PC-3 (cell line): ENCODE data around the gene C19orf81. TPM values are rescaled to one million over a fixed set of nuclear protein-coding genes. Genes with fewer than 3 reads are reported as not detected.

ENCODE experiments used
- ATAC-seq: fragments of 200-7000 bp; cut with Tn5 transposase; 2 replicates; pipeline ENCODE4 v1.9.1; 2020; ENCODE audit warnings: mild to moderate bottlenecking, moderate library complexity
- BruUV-seq: library from RNA; stranded (reverse); fragments of 400-500 nt; replicated peaks from 2 replicates; lab custom pipeline; 2021; lab: Mats Ljungman, UMichigan
- CTCF ChIA-PET: fragments of 300-600 bp; sonication (Branson Sonifier 250); formaldehyde crosslinking; loops from one replicate; lab custom pipeline; 2022; ENCODE audit warnings: antibody characterized with exemption; lab: Charles Lee
- POLR2A ChIA-PET: fragments of 300-600 bp; sonication (Branson Sonifier 250); formaldehyde crosslinking; loops from one replicate; lab custom pipeline; 2022; ENCODE audit warnings: antibody characterized with exemption; ENCODE audit not compliant: unreplicated experiment; lab: Charles Lee
- DNase-seq: peaks from one replicate; pipeline ENCODE4 v3.0.0-alpha.2; 2015
- H2AFZ ChIP-seq: fragments of 300-600 bp; sonication (generic); 2 replicates; pipeline ENCODE4 v1.6.0; 2016; ENCODE audit warnings: antibody characterized with exemption, low read length
- H3F3A ChIP-seq: fragments of 300-600 bp; sonication (generic); one replicate; pipeline ENCODE4 v1.6.0; 2017; ENCODE audit warnings: antibody characterized with exemption, low read length, control low read depth, mild to moderate bottlenecking; ENCODE audit not compliant: unreplicated experiment
- H3K27ac ChIP-seq: fragments of 300-600 bp; sonication (generic); 2 replicates; pipeline ENCODE4 v1.5.1; 2016; ENCODE audit warnings: mild to moderate bottlenecking, low read length
- H3K27me3 ChIP-seq: fragments of 300-600 bp; sonication (generic); 2 replicates; pipeline ENCODE4 v1.6.1; 2016; ENCODE audit warnings: low read length, mixed read lengths
- H3K36me3 ChIP-seq: fragments of 300-600 bp; sonication (generic); 2 replicates; pipeline ENCODE4 v1.6.1; 2016; ENCODE audit warnings: low read depth, mixed run types, low read length, mixed read lengths
- H3K4me1 ChIP-seq: fragments of 300-600 bp; sonication (generic); 2 replicates; pipeline ENCODE4 v1.5.1; 2016; ENCODE audit warnings: low read length; ENCODE audit not compliant: insufficient read depth
- H3K4me2 ChIP-seq: fragments of 300-600 bp; sonication (generic); 2 replicates; pipeline ENCODE4 v1.6.0; 2016; ENCODE audit warnings: low read length
- H3K4me3 ChIP-seq: fragments of 300-600 bp; sonication (generic); 2 replicates; pipeline ENCODE4 v1.5.1; 2016; ENCODE audit warnings: mild to moderate bottlenecking, low read length, mixed read lengths
- H3K79me2 ChIP-seq: fragments of 300-600 bp; sonication (generic); 2 replicates; pipeline ENCODE4 v1.6.1; 2017; ENCODE audit warnings: low read length, mixed read lengths
- H3K9ac ChIP-seq: fragments of 300-600 bp; sonication (generic); 2 replicates; pipeline ENCODE4 v1.6.0; 2016; ENCODE audit warnings: mild to moderate bottlenecking, low read length
- H3K9me2 ChIP-seq: fragments of 300-600 bp; sonication (generic); replicated peaks from 2 replicates; pipeline ENCODE4 v1.6.1; 2016; ENCODE audit warnings: mixed run types, low read length, mixed read lengths
- H3K9me3 ChIP-seq: fragments of 300-600 bp; sonication (generic); 2 replicates; pipeline ENCODE4 v1.6.1; 2016; ENCODE audit warnings: low read length, mixed read lengths
- H4K20me1 ChIP-seq: fragments of 300-600 bp; sonication (generic); 2 replicates; pipeline ENCODE4 v1.6.1; 2016; ENCODE audit warnings: low read length, mixed read lengths
- EZH2 ChIP-seq: fragments of 300-600 bp; sonication (generic); IDR thresholded peaks from one replicate; pipeline ENCODE4 v1.6.1; 2017; ENCODE audit warnings: antibody characterized with exemption, mild to moderate bottlenecking, low read length; ENCODE audit not compliant: unreplicated experiment
- EZH2phosphoT487 ChIP-seq: fragments of 300-600 bp; sonication (generic); IDR thresholded peaks from 2 replicates; pipeline ENCODE4 v1.6.1; 2018; ENCODE audit warnings: mild to moderate bottlenecking, antibody characterized with exemption, low read length, borderline replicate concordance
- intact Hi-C: fragments of 100-400 bp; cut with micrococcal nuclease; formaldehyde crosslinking; loops from 2 replicates; pipeline ENCODE4 v1.9.0; 2023
- total RNA-seq: library from RNA; depleted of rRNA; stranded (reverse); fragments of >200 nt; gene quantifications from 2 replicates; pipeline ENCODE4 v1.2.3, GENCODE V29; 2014
- TF ChIP-seq, protein P1 (sequence below): fragments of 300-600 bp; sonication (generic); conservative IDR thresholded peaks from 2 replicates; pipeline ENCODE4 v1.5.1; 2017; ENCODE audit warnings: antibody characterized with exemption, low read depth, mild to moderate bottlenecking, low read length

The C19orf81 gene
- total RNA-seq, 1 experiment from 2014 or later: 5.7 TPM

DNA sequence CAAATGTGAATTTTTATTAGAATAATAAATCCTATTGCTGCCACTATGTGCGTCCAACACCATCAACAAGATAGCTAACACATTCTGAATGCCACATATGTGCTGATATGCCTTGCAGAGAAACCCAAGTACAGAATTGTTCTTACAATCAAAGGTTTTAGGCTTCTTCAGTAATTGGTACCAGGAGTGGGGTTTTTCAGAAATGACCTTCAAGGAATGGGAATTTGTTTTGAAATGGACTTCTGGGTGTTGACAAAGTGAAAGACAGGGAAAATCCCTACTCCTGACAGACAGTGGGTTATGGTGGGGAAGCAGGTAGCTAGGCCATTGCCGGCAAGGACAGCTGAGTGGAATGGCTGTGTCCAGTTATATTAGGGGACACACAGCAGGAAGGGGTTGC lies 15.3 kb upstream of the C19orf81 start:
- Histone ChIP-seq H3F3A (no peaks in the 10 kb centered on the region), H3K4me3 (no peak overlapping the region), H3K4me2 (no peak overlapping the region), H3K9me2 (no peaks in the 10 kb centered on the region), H4K20me1 (no peaks in the 10 kb centered on the region), H3K27me3 (peaks cover 30% of the 10 kb centered on the region), H3K27ac (no peak overlapping the region), H3K36me3 (no peaks in the 10 kb centered on the region), H3K4me1 (no peaks in the 10 kb centered on the region), H3K79me2 (no peaks in the 10 kb centered on the region), H3K9me3 (peaks cover 15% of the 10 kb centered on the region; the same call in 1 of the 2 replicates), H2AFZ (no peak overlapping the region), H3K9ac (no peak overlapping the region)
- intact Hi-C loops: no loop called here
- no peak for TF ChIP-seq EZH2phosphoT487
- TF ChIP-seq, protein P1, sequence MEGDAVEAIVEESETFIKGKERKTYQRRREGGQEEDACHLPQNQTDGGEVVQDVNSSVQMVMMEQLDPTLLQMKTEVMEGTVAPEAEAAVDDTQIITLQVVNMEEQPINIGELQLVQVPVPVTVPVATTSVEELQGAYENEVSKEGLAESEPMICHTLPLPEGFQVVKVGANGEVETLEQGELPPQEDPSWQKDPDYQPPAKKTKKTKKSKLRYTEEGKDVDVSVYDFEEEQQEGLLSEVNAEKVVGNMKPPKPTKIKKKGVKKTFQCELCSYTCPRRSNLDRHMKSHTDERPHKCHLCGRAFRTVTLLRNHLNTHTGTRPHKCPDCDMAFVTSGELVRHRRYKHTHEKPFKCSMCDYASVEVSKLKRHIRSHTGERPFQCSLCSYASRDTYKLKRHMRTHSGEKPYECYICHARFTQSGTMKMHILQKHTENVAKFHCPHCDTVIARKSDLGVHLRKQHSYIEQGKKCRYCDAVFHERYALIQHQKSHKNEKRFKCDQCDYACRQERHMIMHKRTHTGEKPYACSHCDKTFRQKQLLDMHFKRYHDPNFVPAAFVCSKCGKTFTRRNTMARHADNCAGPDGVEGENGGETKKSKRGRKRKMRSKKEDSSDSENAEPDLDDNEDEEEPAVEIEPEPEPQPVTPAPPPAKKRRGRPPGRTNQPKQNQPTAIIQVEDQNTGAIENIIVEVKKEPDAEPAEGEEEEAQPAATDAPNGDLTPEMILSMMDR: no peak
- TF ChIP-seq EZH2: no peak
- no peak for DNase-seq
- ATAC-seq: no peak
- BruUV-seq: no TSS peak
- ChIA-PET POLR2A (no interaction called here), CTCF (no interaction called here)

DNA sequence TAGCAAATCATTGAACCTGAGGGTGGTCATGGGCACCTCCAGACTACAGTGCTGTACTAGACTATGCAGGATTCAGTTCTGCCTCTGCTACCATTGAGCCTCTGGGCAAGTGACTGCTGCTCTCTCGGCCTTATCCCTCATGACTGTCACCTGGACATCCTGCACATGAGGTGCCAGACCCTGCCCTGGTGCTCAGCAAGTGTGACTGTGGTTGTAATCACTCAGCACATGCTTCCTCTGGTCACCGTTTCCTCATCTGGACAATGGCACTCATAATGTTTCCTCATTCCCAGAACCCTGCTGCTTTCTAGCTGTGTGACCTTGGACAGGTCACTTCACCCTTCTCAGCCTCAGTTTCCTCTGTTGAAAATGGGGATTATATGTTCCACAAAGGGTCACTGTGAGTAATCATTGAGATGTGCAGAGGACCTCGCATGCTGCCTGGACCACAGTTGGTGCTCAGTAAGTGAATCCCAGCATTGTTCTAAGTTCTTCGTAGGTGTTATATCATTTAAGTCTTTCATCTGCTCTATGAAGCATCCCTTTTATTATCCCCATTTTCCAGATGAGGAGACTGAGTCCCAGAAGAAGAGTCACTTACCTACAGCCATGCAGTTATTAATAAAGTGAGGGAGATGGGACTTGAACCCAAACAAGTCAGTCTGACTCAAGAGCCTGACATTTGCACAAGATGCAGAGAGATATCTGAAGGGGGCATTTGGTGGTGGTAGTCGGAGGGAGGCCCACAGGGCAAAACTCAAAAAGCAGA lies 12.7 kb upstream of the C19orf81 start:
- BruUV-seq: no TSS peak
- H3K27ac ChIP-seq: no peak overlapping the region
- H3K9ac ChIP-seq: no peak overlapping the region
- no peaks in the 10 kb centered on the region for H3K79me2 ChIP-seq
- no peaks in the 10 kb centered on the region for H3K4me1 ChIP-seq
- H3K4me3 ChIP-seq: no peak overlapping the region
- H3K4me2 ChIP-seq: no peak overlapping the region
- peaks cover 15% of the 10 kb centered on the region; the same call in 1 of the 2 replicates for H3K9me3 ChIP-seq
- TF ChIP-seq EZH2 (no peak), EZH2phosphoT487 (no peak)
- TF ChIP-seq, protein P1: no peak
- no peak overlapping the region for H2AFZ ChIP-seq
- no peaks in the 10 kb centered on the region for H3F3A ChIP-seq
- no peaks in the 10 kb centered on the region for H3K9me2 ChIP-seq
- intact Hi-C loops: no loop called here
- no peak for ATAC-seq
- peaks cover 48% of the 10 kb centered on the region for H3K27me3 ChIP-seq
- ChIA-PET CTCF (no interaction called here), POLR2A (no interaction called here)
- H4K20me1 ChIP-seq: no peaks in the 10 kb centered on the region
- DNase-seq: no peak
- no peaks in the 10 kb centered on the region for H3K36me3 ChIP-seq

DNA sequence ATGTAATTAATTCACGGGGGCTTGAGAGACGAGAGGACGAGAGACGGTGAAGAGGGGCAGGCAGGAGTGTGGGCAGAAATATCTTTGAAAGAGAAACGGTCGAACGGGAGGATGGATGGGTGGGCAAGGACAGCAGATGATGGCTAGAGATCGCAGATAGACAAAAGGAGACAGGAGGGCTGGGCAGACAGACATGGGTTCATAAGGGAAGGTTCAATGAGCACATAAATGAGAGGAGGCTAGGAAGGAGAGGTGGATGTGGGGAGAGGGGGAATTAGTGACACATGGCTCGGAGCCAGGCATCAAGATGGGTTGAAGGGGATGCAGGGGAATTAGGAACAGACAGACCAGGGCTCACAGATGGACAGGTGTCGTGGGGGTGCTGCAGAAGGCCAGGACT lies 10.6 kb upstream of the C19orf81 start:
- Histone ChIP-seq H3K27me3 (peaks cover 58% of the 10 kb centered on the region), H3K36me3 (no peaks in the 10 kb centered on the region), H3K4me3 (no peak overlapping the region), H3K79me2 (no peaks in the 10 kb centered on the region), H4K20me1 (no peaks in the 10 kb centered on the region), H3K9me2 (no peaks in the 10 kb centered on the region), H3F3A (no peaks in the 10 kb centered on the region), H2AFZ (no peak overlapping the region), H3K27ac (no peak overlapping the region), H3K4me2 (no peak overlapping the region), H3K4me1 (no peaks in the 10 kb centered on the region), H3K9me3 (peaks cover 11% of the 10 kb centered on the region; the same call in 1 of the 2 replicates), H3K9ac (no peak overlapping the region)
- CTCF ChIA-PET: no interaction called here
- DNase-seq: no peak
- intact Hi-C loops: no loop called here
- TF ChIP-seq EZH2phosphoT487: no peak
- no TSS peak for BruUV-seq
- no peak for ATAC-seq
- POLR2A ChIA-PET: no interaction called here
